Ectodermal cell (in vitro differentiated cells): ENCODE measurements around the gene SUGP2.

ENCODE experiments used
- H3K27ac ChIP-seq: 2 replicates; pipeline ENCODE4 v1.7.0; 2013; ENCODE audit warnings: mild to moderate bottlenecking, low read depth, low read length; ENCODE audit not compliant: insufficient read depth, poor library complexity, severe bottlenecking
- H3K27me3 ChIP-seq: 2 replicates; pipeline ENCODE4 v1.7.0; 2013; ENCODE audit warnings: mild to moderate bottlenecking, low read length; ENCODE audit not compliant: insufficient read depth, control insufficient read depth, poor library complexity, severe bottlenecking
- H3K36me3 ChIP-seq: one replicate; pipeline ENCODE4 v1.7.0; 2013; ENCODE audit warnings: low read length; ENCODE audit not compliant: control insufficient read depth, insufficient read depth
- H3K4me1 ChIP-seq: one replicate; pipeline ENCODE4 v1.7.0; 2013; ENCODE audit warnings: low read length; ENCODE audit not compliant: control insufficient read depth, insufficient read depth
- H3K4me3 ChIP-seq: 2 replicates; pipeline ENCODE4 v1.7.0; 2013; ENCODE audit warnings: low read depth, low read length, control low read depth; ENCODE audit not compliant: insufficient read depth
- H3K9me3 ChIP-seq: 2 replicates; pipeline ENCODE4 v1.7.0; 2013; ENCODE audit warnings: mild to moderate bottlenecking, low read length, moderate library complexity; ENCODE audit not compliant: control insufficient read depth
- WGBS, 2 experiments: methylation state at CpG; one replicate each; pipeline ENCODE4 v1.1.7; 2013; ENCODE audit warnings: missing lambda C conversion rate in 2 of 2; 5-methylcytosine and 5-hydroxymethylcytosine counted together

Gene SUGP2

DNA sequence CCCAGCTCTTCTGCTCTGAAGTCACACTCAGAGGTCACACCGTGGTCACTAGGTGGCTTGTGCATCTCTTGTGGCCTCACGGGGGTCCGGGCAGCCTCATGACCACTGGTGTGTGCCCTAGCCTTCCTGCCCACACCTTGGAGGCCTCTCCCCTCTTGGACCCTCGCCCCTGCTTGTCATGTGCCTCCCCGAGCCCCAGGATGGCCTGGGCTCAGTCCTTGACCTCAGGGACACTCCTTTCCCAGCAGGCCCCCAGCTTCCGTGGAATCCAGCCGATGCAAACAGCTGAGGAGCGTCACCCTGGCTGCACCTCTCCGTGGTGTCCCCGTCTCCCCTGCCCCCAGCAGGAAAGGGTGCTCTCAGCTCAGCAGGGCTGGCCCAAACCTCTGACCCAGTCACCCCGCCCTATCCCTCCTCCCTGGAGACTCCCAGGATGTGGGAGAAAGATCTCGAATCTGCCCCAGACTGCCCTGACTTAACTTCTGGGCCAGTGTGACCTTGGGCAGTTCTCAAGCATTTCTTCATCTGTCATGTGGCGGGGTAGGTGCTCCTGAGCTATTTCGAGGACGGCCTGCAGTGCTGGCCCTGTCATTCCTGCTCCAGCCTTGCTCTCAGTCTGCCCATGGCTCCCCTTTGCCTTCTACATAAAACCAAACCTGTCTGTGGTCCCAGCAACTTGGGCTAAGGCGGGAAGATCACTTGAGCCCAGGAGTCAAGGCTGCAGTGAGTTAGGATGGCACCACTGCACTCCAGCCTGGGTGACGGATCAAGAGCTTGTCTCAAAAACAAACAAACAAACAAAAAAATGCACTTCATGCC, 25.9 kb upstream of the SUGP2 start:
- no peak overlapping the region for H3K4me3 ChIP-seq
- peaks cover 1% of the 10 kb centered on the region for H3K4me1 ChIP-seq
- WGBS, 2 experiments = 91% methylated on average over 17 of the region's 17 CpGs
- H3K36me3 ChIP-seq = peaks cover 19% of the 10 kb centered on the region
- no peak overlapping the region for H3K27ac ChIP-seq
- no peaks in the 10 kb centered on the region for H3K9me3 ChIP-seq
- H3K27me3 ChIP-seq = peaks cover 4% of the 10 kb centered on the region

DNA sequence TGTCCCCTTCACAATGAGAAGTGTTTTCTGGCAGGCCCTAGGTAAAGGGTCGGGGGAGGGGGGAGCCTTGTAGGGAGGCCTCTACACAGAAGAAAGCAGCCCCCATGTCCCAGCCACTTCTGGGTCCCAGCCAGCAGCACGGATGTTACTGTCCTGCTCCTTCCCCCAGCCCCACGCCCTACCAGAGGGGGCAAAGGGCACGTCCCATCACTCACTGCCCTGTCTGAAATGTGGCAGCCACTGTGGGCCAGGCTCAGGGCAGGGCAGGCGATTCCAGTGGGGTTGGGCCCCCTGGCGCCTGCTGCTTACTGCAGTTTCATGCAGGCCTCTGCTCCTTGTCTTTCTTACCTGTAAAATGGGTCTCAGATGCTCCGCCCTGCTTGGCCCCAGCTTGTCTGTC, 24.4 kb upstream of the SUGP2 start:
- H3K36me3 ChIP-seq = peaks cover 27% of the 10 kb centered on the region
- H3K4me3 ChIP-seq = no peak overlapping the region
- no peaks in the 10 kb centered on the region for H3K27me3 ChIP-seq
- no peak overlapping the region for H3K27ac ChIP-seq
- no peaks in the 10 kb centered on the region for H3K4me1 ChIP-seq
- 86% methylated on average over 7 of the region's 7 CpGs for WGBS, 2 experiments
- no peaks in the 10 kb centered on the region for H3K9me3 ChIP-seq

DNA sequence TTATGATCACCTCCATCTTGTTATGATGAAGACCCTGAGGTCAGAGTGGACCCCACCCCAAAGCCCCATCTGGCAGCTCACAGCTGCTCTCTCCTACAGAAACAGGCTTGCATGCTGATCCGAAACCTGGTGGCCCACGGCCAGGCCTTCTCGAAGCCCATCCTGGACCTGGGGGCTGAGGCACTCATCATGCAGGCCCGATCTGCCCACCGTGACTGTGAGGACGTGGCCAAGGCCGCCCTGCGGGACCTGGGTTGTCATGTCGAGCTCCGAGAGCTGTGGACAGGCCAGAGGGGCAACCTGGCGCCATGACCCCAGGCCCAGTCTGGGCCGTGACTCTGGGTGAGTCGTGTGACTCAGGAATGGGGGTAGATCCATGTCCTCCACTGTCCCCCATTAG, 24.0 kb upstream of the SUGP2 start:
- 95 to 96% methylated on average over 13 of the region's 13 CpGs for WGBS, 2 experiments
- peaks cover 31% of the 10 kb centered on the region for H3K36me3 ChIP-seq

DNA sequence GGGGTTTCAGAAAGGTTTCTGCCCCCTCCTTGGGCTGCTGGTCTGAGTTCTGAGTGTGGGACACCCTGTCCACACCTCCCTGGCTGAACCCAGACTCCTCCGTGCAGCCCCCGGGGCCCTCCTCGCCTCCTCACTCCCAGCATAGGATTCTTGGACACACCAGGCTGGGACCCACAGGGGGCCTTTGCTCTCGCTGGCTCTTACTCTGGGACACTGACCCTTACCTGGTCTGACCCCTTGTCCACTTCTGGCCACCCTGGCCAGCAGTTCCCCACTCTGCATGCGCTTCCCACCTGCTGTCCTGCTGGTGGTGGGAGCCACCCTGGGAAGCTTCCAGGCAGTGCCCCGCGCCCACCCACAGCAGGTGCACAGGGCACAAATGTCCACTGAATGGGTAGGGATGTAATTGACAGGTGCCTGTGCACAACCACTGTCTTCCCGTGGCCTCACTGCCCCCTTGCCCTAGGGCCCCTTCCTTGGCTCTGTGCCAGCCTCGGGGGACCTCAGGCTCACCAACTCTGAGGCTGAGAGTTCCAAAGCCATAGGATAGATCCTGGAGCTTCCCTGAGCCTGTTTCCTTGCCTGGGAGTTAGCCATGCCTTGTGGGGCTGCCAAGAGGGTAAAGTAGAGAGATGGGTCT, 23.4 kb upstream of the SUGP2 start:
- H3K4me1 ChIP-seq = no peaks in the 10 kb centered on the region
- WGBS, 2 experiments = 94 to 95% methylated on average over 9 of the region's 9 CpGs
- no peak overlapping the region for H3K27ac ChIP-seq
- no peak overlapping the region for H3K4me3 ChIP-seq
- peaks cover 36% of the 10 kb centered on the region for H3K36me3 ChIP-seq
- H3K27me3 ChIP-seq = no peaks in the 10 kb centered on the region
- no peaks in the 10 kb centered on the region for H3K9me3 ChIP-seq

More for the DNA sequence above, 24.0 kb upstream of the SUGP2 start:
- H3K4me1 ChIP-seq = no peaks in the 10 kb centered on the region
- H3K4me3 ChIP-seq = no peak overlapping the region
- no peak overlapping the region for H3K27ac ChIP-seq
- no peaks in the 10 kb centered on the region for H3K27me3 ChIP-seq
- no peaks in the 10 kb centered on the region for H3K9me3 ChIP-seq

DNA sequence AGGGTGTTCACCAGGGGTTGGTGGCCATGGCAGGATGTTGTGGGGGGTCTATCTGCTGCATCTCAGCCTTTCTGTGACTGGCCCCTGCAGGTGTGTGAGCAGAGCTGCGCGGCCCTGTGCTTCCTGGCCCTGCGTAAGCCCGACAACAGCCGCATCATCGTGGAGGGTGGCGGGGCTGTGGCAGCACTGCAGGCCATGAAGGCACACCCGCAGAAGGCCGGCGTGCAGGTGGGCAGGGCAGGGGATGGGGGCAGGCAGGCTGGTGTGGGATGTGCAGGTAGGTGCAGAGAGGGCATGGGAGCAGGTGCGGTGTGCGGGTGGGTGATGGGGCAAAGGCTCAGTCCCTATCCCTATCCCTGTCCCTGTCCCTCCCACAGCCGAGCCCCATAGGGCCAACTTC, 22.4 kb upstream of the SUGP2 start:
- H3K9me3 ChIP-seq = no peaks in the 10 kb centered on the region

DNA sequence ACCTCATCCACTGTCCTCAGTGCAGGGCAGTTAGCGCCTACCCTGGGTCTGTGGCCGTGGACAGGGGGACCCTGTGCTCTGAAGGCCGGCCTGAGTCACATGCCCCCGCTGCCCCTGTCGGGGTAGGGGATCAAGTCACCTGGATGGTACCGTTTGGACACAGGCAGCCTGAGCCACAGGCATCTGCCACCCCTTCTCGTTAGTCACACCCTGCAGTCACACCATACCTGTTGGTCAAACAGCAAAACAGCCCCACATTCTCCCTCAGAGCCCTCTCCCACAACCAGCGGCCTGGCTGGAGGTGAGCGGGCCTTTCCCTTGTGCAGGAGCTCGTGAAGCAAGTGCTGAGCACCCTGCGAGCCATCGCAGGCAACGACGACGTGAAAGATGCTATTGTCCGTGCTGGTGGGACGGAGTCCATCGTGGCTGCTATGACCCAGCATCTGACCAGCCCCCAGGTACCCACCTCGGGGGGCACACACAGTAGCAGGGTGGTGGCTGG, 21.7 kb upstream of the SUGP2 start:
- H3K27ac ChIP-seq = no peak overlapping the region
- H3K36me3 ChIP-seq = peaks cover 40% of the 10 kb centered on the region
- no peak overlapping the region for H3K4me3 ChIP-seq
- H3K4me1 ChIP-seq = no peaks in the 10 kb centered on the region
- 96% methylated on average over 19 of the region's 19 CpGs for WGBS, 2 experiments
- H3K9me3 ChIP-seq = no peaks in the 10 kb centered on the region
- H3K27me3 ChIP-seq = no peaks in the 10 kb centered on the region

More for the DNA sequence above, 22.4 kb upstream of the SUGP2 start:
- Histone ChIP-seq H3K4me3 (no peak overlapping the region), H3K4me1 (no peaks in the 10 kb centered on the region), H3K36me3 (peaks cover 40% of the 10 kb centered on the region), H3K27ac (no peak overlapping the region), H3K27me3 (no peaks in the 10 kb centered on the region)
- WGBS, 2 experiments = 96 to 97% methylated on average over 13 of the region's 13 CpGs

DNA sequence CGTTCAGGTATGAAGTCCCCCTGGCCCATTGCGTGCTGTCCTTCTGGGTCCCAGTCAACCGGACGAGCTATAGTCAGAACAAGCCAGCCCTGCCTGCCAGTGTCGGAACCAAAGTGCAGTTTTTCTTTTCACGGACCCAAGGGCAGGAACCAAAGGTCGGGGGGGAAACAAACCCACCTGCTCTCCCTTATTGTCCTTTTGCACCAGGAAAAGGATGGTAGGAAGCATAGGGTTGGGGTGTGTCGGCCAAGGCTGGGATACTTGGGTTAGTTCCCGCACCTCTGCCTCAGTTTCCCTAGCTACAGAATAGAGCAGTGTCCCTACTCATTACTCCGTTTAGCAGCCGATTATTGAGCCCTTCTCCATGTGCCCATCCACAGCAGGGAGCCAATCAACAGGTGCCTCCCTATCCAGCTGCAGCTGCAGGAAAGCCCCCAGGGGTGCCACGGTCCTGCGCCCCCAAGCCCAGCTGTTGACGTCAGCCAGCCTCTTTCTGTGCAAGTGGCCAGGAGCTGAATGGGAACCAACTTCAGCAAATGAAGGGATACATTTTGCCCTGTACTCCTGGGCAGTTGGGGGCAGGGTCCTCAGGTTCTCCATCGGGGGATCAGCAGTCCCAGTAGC, 21.1 kb upstream of the SUGP2 start:
- no peaks in the 10 kb centered on the region for H3K27me3 ChIP-seq
- no peak overlapping the region for H3K4me3 ChIP-seq
- H3K27ac ChIP-seq = no peak overlapping the region
- H3K9me3 ChIP-seq = no peaks in the 10 kb centered on the region
- H3K36me3 ChIP-seq = peaks cover 40% of the 10 kb centered on the region
- H3K4me1 ChIP-seq = no peaks in the 10 kb centered on the region
- WGBS, 2 experiments = 95 to 96% methylated on average over 15 of the region's 15 CpGs

DNA sequence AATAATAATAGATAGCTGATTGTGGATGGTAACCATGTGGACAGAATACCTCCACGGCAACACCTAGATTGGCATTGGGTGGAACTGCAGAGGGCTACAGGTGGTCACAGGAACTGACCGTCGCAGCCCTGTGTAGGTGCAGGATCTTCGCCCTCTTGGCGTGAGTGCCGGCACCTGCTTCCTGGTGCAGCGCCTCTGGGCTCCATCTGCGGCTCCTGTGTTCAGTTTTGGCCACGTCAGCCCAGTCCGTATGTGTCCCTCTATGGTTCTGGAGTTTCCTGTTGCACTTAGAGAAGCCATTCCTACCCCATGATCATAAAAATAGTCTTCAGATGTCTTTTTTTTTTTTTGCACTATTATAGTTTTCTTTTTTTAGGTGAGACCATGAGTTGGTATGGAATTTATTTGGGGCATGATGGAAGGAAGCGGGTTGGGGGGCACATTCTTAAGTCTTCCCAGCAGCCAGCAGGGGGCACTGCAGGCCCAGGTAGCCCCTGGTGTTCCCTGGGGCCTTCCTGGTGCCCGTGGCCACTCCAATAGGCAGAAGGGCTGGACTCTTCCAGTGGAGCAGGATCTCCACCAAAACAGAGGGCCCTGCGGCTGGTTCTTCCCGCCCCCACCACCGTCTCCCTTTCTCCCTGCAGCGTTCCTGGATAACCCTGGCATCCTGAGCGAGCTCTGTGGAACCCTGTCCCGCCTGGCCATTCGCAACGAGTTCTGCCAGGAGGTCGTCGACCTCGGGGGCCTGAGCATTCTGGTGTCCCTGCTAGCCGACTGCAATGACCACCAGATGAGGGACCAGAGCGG, 20.4 kb upstream of the SUGP2 start:
- Histone ChIP-seq H3K4me3 (no peak overlapping the region), H3K27ac (no peak overlapping the region), H3K27me3 (no peaks in the 10 kb centered on the region), H3K9me3 (no peaks in the 10 kb centered on the region), H3K4me1 (no peaks in the 10 kb centered on the region), H3K36me3 (peaks cover 40% of the 10 kb centered on the region)
- WGBS, 2 experiments = 92 to 93% methylated on average over 25 of the region's 25 CpGs

DNA sequence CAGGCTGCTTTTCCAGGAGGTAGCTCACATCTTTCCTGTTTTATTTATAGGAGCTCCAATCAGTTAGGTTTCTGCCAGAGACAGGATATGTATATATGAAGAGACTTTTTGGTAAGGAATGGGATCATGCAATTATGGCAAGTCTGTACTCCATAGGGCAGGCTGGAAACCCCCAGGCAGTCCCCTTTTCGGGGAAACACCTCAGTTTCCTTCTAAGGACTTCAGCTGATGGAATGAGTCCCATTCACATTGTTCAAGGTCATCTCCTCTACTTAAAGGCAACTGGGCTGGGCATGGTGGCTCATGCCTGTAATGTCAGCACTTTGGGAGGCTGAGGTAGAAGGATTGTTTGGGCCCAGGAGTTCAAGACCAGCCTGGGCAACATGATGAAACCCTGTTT, 19.6 kb upstream of the SUGP2 start:
- Histone ChIP-seq H3K4me3 (no peak overlapping the region), H3K27ac (no peak overlapping the region), H3K36me3 (peaks cover 40% of the 10 kb centered on the region), H3K4me1 (no peaks in the 10 kb centered on the region), H3K9me3 (no peaks in the 10 kb centered on the region), H3K27me3 (no peaks in the 10 kb centered on the region)
- WGBS, 2 experiments = 95 to 97% methylated on average over 1 of the region's 1 CpG
